Inflammatory macrophage treated with lipopolysaccharide for 1 hour (primary cell): ENCODE data around the gene GRWD1.

Experiments
- DNase-seq, 2 donors: peaks; one replicate each; pipeline ENCODE4 v3.0.0-alpha.2; 2020 to 2022

Gene GRWD1

GRCh38 chr19:48445606-48446481 lies at the start of gene GRWD1:
Gene GRWD1, plus strand, starts transcription at chr19:48445983. Its CDS starts 23 bp downstream, at chr19:48446006.
- peak; percentile 94 for DNase-seq

GRCh38 chr19:48396016-48396823 lies 49.6 kb upstream of the GRWD1 start:
- no peak for DNase-seq

GRCh38 chr19:48396824-48397176 lies 49.0 kb upstream of the GRWD1 start:
- no peak for DNase-seq

DNA sequence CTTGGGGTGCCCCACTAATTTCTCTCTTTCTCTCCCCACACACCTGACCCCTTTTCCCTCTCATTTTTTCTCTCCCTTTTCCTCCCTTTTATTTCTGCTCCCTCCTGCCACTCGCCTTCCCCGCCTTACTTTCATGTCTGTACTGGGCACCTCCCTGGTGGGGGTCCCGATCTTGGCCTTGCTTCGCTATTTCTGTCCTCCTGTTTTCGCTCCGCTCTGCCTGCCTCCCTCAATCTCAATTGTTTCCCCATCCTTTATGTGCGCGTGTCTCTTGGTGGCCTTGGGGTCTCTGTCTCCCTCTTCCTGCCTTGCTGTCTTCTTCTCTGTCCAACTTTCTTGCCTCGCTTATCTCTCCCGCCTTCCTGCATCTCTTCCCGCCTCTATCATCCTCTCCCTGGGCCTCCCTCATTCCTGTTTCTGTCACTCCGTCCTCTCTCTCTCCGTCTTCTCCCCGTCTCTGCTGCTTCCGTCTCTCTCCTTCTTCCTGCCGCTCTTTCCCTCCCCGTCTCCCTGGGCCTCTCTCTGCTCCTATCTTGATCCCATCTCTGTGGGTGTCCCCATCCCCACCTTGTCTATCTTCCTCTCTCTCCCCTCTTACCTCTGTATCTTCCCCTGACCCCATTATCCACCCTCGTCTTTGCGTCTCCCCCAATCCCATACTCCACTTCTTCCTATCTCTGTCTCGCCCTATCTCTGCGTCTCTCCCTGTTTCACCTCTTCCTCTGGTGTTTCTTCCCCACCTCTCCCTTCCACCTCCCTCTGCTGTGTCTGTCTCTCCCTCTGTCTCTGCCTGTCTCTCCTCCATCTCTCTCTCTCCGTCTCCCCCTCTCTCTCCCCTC lies 48.3 kb upstream of the GRWD1 start:
- DNase-seq = no peak

DNA sequence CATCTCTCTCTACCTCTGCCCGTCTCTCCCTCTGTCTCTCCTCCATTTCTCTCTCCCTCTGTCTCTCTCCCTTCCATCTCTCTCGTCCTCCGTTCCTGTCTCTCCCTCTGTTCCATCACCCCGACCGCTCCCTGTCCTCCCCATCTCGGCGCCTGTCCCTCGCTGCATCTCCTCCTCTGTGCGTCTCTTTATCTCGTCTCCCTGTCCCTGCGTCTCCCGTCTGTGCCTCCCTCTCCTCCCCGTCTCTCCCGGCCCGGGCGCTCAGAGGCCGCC lies 47.7 kb upstream of the GRWD1 start:
- DNase-seq = no peak

DNA sequence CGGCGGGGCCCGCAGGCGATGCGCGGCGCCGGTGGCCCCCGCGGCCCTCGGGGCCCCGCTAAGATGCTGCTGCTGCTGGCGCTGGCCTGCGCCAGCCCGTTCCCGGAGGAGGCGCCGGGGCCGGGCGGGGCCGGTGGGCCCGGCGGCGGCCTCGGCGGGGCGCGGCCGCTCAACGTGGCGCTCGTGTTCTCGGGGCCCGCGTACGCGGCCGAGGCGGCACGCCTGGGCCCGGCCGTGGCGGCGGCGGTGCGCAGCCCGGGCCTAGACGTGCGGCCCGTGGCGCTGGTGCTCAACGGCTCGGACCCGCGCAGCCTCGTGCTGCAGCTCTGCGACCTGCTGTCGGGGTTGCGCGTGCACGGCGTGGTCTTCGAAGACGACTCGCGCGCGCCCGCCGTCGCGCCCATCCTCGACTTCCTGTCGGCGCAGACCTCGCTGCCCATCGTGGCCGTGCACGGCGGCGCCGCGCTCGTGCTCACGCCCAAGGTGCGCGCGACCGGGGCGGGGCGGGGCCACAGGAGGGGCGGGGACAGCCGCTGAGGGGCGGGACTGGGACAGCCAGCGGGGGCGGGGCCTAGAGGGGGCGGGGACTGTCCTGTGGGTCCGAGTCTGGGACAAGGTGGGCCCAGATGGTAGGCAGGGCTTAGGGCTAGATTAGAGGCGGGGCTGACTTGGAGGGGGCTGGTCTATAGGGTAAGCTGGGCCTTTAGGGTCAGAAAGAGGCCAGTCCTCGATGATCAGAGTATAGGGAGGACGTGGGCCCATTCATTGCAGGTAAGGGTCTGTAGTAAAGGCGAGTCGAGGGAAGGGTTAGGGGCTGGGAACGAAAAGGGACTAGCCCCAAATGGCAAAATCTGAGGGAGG lies 47.2 kb upstream of the GRWD1 start:
- DNase-seq = peak; percentile 73 to 76

DNA sequence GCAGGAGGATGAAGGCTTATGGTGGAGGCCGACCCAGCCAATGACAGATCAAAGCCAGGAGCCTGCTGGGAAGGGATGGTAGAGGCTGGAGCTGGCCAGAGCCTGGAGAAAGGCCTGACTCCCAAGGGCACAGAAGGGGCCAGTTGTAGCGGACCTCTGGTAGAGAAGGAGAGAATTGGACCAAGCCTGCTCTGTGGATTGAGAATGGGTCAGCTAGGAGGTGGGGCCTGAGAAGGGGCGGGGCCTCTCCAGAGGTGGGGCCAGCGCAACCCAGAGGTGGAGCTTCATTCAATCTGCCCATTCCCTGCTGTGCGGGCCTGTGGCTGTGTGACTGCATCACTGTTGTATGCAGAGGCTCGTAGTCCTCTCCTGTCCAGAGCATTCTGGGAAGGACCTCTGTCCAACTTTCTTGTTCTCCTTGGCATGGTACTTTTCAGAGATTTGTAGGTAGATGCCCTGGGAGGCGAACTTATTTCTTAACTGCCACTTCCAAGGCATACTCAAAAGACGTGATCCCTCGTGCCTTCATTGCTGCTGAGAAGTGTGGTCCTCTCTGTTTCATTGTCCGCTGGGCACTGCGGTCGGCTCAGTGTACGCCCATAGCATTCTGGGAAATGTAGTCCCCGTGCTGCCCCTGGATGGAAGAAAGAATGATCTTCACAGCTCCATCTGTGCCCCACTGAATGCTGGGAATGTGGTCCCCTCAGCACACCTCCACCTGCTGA lies 45.6 kb upstream of the GRWD1 start:
- peak in 1 of 2 donors; percentile 21 for DNase-seq

- DNase-seq = no peak
Measured at GRCh38 chr19:48401287-48401686, 44.5 kb upstream of the GRWD1 start.

GRCh38 chr19:48403606-48404005 lies 42.2 kb upstream of the GRWD1 start:
- peak; percentile 64 to 70 for DNase-seq

DNA sequence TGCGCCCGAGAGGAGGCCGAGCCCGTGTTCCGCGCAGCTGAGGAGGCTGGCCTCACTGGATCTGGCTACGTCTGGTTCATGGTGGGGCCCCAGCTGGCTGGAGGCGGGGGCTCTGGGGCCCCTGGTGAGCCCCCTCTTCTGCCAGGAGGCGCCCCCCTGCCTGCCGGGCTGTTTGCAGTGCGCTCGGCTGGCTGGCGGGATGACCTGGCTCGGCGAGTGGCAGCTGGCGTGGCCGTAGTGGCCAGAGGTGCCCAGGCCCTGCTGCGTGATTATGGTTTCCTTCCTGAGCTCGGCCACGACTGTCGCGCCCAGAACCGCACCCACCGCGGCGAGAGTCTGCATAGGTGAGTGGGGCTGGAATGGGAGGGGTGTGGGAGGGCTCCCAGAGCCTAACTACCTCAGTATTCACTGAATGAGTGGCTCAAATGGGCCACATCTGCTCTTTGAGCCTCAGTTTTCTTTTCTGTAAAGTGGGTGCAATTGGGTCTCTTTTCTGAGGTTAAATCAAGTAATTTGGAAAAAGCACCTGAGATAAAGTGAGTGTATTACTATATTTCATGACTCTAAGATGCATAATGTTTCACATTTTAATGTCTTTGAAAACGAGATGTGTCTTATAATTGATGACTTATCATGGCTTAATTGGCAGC lies 40.6 kb upstream of the GRWD1 start:
- no peak for DNase-seq

DNA sequence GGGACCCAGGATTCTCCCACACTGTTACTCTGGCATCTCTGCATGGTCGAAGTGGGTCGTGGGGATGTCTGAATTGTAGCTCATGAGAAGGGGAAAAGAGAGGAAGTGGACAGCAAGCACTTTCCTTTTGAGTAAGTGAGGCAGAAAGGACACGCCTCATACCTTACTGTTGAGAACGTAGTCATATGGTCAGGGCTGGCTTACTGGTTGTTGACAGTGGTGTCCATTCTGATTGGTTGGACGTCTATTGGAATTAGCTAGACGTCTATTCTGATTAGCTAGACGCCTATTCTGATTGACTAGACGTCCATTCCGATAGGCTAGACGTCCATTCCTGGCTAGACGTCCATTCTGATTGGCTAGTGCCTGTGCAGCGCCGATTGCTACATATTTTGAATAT lies 39.9 kb upstream of the GRWD1 start:
- DNase-seq = no peak

- DNase-seq = no peak
Measured at GRCh38 chr19:48413879-48414587, 31.8 kb upstream of the GRWD1 start.

DNA sequence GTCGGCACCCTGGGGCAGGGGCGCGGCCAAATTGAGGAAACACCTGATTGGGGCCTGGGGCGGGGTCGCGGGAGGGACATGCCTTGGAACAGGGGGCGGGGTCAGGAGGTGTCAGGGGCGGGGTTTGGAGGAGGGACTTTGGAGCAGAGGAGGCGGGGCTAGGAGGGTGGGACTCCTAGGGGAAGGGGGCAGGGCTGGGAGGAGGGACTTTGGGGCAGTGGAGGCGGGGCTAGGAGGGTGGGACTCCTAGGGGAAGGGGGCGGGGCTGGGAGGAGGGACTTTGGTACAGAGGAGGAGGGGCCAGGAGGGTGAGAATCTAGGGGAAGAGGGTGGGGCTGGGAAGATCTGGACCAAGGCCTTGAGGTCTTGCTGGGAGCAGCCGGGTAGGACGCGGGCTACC lies 30.4 kb upstream of the GRWD1 start:
- DNase-seq = peak; percentile 78 to 92

GRCh38 chr19:48415806-48416221 lies 30.0 kb upstream of the GRWD1 start:
- DNase-seq = no peak

- no peak for DNase-seq
Measured at GRCh38 chr19:48417421-48417820, 28.4 kb upstream of the GRWD1 start.

DNA sequence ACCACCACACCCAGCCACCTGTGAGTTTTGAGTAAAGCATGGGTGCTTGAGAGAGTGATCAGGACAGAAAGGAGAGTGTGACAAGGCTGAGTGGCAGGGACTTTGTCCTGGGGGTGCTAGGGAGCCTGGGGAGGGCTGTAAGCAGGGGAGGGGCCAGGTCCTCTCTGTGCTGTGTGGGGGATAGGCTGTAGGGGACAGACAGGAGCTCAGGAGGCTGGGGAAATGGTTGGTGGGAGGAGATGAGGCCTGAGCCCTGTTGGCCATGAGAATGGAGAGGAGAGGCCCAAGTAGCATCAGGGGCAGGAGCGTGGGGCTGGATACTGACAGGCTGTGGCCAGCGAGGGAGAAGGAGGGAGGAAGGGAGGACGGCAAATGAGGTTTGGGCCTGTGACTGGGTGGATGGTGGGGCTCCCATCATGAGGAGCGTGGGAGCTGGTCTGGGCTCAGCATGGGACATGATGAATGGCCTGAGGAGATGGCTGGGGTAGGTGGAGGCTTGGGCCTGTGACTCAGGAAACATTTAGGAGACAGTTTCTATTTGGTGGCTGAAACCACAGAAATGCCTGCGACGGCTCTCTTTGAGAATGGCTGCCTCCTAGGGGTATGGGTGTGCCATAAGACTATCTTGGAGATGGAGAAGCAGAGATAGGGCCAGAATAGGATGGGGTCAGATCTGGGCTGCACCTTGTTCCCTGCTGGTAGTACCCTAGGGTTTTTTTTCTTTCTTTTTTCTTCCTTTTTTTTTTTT lies 27.3 kb upstream of the GRWD1 start:
- DNase-seq = no peak

DNA sequence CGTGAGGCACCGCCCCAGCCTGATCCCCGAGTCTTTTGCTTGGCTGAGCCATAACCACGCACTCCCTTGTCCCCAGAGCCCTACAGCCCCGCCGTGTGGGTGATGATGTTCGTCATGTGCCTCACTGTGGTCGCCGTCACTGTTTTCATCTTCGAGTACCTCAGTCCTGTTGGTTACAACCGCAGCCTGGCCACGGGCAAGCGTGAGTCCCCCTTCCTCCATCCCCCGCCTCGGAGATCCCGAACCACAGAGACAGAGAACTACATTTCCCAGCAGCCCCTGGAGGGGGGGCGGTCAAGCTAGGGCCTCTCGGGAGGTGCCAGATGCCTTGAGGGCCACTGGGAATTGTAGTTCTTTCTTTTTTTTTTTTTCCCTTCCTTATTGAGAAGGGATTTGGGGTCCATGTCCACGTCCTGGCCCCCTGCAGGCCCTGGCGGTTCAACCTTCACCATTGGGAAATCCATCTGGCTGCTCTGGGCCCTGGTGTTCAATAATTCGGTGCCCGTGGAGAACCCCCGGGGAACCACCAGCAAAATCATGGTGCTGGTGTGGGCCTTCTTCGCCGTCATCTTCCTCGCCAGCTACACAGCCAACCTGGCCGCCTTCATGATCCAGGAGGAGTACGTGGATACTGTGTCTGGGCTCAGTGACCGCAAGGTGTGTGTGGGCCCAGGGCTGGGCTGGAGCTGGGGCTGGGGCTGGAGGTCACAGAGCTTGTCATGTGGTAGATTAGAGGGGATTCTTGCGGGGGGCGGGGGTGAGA lies 26.4 kb upstream of the GRWD1 start:
- peak; percentile 44 to 49 for DNase-seq

DNA sequence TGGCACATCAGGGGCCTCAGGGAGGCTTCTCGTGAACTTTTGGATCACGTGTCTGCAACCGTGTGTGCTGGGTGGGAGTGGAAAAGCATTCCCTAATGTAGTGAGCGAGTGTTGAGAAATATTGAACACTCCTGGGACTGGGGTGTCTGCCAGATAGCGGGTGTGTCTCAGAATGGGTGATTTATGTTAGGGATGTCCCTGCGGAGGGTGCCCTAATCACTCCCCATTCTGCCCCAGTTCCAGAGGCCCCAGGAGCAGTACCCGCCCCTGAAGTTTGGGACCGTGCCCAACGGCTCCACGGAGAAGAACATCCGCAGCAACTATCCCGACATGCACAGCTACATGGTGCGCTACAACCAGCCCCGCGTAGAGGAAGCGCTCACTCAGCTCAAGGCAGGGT lies 24.2 kb upstream of the GRWD1 start:
- DNase-seq = no peak

- peak; percentile 55 to 60 for DNase-seq
Measured at GRCh38 chr19:48424694-48425219, 21.0 kb upstream of the GRWD1 start.
